Measurements from ENCODE around the gene ZNF587.
"Not testable (repeated sequence)": the region's sequence is repeated elsewhere in the genome, so short reads cannot be mapped to it uniquely, and the experiment has no call there.

The ZNF587 gene

DNA sequence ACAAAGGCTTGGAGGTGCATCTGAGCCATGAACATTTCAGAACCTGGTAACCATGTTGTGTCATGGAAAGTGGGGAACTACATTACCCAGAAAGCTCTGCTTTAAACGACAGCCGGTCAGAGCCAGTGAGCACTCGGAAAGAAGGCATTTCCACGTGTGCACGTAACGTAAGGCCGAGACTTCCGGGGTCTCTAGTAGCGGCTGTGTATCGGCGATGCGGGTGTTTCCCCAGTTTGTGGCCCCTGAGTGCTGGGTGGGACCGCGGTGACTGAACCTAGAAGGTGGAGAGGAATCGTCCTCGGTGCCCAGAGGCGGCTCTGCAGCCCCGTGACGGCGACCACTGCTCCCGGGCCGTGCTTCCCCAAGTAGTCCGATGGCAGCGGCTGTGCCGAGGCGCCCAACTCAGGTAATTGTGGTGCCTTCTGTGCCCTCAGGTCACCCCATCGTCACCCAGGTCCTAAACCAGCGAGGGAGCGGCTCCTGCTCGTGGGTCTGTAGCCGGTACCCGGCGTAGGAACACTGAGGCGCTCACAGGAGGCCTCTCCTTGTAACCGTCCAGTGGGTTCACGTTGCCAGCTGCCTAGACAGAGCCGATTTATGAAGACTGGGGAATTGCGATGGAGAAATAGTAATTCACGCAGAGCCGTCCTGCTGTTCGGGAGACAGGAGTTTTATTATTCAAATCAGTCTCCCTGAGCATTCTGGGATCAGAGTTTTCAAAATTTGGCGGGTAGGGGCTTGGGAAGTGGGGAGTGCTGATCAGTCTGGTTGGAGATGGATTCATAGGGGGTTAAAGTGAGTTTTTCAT lies at the start of gene ZNF587:
Gene ZNF587, plus strand, starts transcription at position 194 of the 808 bp plus-strand sequence. Its CDS starts 180 bp downstream, at position 374.
- DNase-seq (ENCODE audit: low read depth in 2 of 2) = peak; percentile 45 to 64

DNA sequence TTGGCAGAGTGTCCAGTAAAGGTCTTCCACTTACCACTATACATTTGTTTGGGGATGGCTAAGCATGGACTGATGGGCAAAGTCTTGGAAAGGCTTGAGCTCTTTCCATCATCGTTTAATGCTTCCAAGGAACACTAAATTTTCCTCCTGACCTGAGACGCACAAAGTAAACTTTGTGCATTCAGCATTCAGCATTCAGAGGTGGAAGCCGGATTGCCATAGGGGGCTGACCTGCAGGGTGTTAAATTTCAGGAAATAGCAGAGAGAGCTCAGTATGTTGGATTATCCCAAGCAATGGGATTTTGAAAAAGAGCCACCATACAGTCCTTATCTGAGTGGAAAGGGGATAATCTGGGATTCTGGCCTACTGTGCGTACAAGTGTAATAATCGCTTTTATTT lies 49.0 kb upstream of the ZNF587 start:
- DNase-seq (ENCODE audit: low read depth in 2 of 2) = no peak

DNA sequence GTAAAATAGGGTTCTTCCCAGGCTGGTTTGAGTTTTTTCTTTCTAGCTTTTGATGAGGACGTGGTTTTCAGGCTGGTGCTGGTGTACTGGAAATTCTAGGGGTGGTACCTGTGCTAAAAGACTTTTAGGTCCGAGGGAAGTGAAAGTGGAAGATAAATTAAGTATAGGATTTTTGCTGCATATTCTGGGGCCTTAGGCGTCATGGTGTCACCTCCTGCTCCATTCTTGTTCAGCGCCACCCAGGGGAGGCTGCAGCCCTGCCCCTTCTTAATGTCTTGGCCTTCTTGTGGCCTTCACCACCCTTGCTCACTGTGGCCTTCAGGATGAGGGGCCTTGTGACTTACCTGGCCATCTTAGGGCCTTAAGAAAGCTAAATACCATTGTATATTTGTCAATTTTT lies 47.4 kb upstream of the ZNF587 start:
- no peak for DNase-seq (ENCODE audit: low read depth in 2 of 2)

DNA sequence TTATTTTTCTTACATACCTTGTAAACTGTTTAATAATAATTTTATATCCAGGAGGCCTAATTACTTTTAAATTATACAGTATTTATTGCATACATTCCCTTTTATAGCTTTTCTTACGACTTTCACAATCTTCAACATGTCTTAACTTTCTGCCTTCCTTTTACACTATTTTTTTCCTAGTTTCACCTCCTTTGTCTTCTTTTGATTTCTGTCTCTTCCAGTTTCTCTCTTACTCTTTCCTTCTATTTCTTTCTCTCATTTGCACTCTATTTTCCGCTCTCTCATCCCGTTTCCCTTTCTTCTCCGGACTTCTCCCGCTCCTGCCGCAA lies 46.4 kb upstream of the ZNF587 start:
- DNase-seq (ENCODE audit: low read depth in 2 of 2) = no peak

DNA sequence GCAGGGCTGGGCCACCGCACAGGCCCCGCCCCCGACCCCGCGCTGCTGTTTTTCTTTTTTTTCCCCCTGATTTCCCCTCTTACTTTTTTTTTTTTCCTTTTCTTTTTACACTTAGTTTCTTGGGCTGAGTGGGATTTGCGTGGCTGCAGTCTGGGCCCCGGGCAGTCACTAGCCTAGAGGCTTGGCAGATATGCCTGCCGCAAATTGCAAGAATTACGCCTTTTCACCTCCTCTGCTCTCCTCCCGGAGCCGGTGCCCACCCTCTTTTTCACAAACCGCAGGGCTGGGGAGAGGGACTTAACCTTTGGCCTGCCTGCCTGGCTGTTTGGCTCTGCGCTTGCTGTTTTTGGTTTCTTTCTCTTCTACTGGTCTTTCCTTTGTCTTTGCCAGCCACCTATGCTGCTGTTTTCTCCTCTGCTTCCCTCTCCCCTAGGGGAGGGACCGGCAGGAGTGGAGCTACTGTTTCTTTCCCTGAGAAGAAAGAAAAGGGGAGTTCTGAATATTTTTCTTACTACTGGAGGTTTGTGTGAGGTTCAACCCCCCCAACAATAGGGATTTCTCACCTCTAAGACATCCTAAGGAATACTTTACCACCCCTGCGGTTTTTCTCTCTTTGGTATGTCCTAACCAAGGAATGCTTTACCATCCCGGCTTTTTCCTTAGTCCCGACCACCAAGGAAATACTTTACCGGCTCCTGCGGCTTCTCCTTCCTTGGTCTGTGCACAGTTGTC lies 45.9 kb upstream of the ZNF587 start:
- DNase-seq (ENCODE audit: low read depth in 2 of 2) = no peak

DNA sequence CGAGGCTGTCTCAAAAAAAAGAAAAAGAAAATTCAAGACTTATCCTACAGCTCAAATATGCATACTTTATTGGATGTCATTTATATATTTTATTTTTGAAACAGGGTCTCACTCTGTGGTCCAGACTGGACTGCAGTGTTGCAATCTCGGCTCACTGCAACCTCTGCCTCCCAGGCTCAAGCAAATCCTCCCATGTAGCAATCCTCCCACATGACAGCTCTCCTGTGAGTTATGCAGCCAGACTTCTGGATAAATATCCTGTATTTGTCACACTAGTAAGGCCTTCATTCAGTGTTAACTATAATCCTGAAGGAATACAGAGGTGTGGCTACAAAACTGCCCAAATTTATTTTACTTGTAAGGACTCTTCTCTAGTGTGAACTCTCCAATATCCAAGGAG lies 42.1 kb upstream of the ZNF587 start:
- DNase-seq (ENCODE audit: low read depth in 2 of 2) = no peak

- DNase-seq (ENCODE audit: low read depth in 2 of 2) = not testable (repeated sequence)
Observed at GRCh38 chr19:57810410-57811295, 39.0 kb upstream of the ZNF587 start.

DNA sequence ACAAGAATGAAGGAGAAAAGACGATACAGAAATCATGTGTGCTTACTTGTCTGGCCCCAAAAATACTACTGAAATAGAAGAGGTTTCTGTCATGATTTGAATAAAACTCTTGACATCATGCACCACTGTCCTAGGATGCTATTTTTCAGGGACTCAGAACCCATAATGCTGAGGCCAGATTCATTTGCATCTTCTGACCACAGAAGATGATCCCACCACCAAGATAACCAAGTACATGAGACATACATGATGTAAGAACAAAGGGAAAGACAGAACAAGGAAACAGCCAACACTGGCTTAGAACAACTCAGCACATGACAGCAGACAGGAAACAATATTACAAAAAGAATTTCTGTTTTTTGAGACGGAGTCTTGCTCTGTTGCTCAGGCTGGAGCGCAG lies 37.4 kb upstream of the ZNF587 start:
- no peak for DNase-seq (ENCODE audit: low read depth in 2 of 2)

GRCh38 chr19:57812975-57813820 lies 36.5 kb upstream of the ZNF587 start:
- not testable (repeated sequence) for DNase-seq (ENCODE audit: low read depth in 2 of 2)

DNA sequence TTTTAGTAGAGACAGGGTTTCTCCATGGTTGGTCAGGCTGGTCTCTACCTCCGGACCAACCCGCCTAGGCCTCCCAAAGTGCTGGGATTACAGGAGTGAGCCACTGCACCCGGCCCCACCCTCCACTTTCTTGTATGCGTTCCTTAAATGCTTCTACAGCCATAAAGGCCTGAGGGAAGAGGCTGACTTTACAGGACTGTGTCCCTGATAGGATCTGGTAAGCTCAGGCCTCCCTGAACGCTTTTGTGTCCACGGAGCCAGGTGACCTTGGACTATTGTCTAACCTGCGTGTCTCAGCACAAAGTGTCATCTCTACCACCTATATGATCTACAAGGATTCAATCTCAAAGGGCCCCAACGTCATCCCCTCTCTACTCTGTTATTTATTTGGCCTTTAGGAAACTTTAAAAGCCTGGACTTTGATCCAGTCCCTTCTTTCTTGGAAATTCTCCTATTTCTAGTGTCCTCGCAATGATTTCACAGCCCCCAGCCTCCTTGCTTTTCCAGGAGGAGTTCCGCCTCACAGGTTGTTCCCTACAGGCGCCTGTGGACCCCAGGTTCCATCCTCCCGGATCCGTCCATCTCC lies 35.6 kb upstream of the ZNF587 start:
- no peak for DNase-seq (ENCODE audit: low read depth in 2 of 2)

GRCh38 chr19:57814505-57815246 lies 35.0 kb upstream of the ZNF587 start, which contains the start of gene ZNF552:
Gene ZNF552 (minus strand): TSS chr19:57814913. CDS start chr19:57814743, 170 bp downstream.
- peak; percentile 53 to 67 for DNase-seq (ENCODE audit: low read depth in 2 of 2)

DNA sequence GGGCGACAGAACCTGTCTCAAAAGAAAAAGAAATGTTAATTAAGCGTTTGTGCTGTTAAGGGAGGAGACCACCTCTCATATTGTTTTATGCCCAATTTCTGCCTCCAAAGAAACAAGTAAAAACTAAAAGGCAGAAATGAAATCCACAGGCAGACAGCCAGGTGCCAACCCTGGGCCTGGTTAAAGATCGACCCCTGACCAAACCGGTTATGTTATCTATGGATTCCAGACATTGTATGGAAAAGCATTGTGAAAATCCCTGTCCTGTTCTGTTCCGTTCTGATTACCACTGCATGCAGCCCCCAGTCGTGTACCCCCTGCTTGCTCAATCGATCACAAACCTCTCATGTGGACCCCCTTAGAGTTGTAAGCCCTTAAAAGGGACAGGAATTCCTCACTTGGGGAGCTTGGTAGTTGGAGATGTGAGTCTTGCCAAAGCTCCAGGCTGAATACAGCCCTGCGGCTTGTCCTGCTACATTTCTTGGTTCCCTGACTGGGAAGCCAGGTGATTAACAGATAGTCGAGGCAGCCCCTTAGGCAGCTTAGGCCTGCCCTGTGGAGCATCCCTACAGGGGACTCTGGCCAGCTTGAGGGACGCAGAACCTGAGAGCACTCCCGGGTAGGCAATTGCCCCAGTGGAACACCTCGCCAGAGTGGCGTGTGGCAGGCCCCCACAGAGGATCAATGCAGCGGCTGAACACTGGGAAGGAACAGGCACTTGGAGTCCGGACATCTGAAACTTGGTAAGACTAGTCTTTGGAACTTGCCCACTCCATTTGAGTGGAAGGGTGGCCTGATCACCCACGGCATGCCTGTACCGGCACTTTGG lies 34.2 kb upstream of the ZNF587 start:
- no peak for DNase-seq (ENCODE audit: low read depth in 2 of 2)

DNA sequence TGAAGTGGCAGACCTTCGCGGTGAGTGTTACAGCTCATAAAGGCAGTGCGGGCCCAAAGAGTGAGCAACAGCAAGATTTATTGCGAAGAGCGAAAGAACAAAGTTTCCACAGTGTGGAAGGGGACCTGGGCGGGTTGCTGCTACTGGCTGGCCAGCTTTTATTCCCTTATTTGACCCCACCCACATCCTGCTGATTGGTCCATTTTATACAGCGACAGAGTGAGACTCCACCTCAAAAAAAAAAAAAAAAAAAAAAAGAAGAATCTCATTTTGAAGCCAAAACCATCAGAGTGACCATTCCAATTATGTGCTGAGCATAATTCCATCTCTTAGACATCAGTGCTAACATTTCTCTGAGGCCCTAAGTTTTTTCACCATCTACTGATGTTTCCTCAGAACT lies 33.0 kb upstream of the ZNF587 start:
- no peak for DNase-seq (ENCODE audit: low read depth in 2 of 2)

DNA sequence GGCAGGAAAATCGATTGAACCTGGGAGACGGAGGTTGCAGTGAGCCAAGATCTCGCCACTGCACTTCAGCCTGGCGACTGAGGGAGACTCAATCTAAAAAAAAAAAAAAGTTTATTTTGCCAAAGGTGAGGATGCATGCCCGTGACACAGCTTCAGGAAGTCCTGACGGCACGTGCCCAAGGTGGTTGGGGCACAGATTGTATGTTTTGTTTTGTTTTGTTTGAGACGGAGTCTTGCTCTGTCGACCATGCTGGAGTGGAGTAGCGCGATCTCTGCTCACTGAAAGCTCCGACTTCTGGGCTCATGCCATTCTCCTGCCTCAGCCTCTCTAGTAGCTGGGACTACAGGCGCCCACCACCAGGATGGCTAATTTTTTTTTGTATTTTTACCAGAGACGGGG lies 31.7 kb upstream of the ZNF587 start:
- DNase-seq (ENCODE audit: low read depth in 2 of 2) = no peak

- DNase-seq (ENCODE audit: low read depth in 2 of 2) = no peak
Observed at GRCh38 chr19:57818378-57818777, 31.3 kb upstream of the ZNF587 start.

GRCh38 chr19:57819475-57820148 lies 30.0 kb upstream of the ZNF587 start:
- DNase-seq (ENCODE audit: low read depth in 2 of 2) = peak; percentile 58 to 70

- DNase-seq (ENCODE audit: low read depth in 2 of 2) = no peak
Observed at GRCh38 chr19:57820599-57820998, 29.1 kb upstream of the ZNF587 start.

- not testable (repeated sequence) for DNase-seq (ENCODE audit: low read depth in 2 of 2)
Observed at GRCh38 chr19:57821095-57821494, 28.6 kb upstream of the ZNF587 start.

DNA sequence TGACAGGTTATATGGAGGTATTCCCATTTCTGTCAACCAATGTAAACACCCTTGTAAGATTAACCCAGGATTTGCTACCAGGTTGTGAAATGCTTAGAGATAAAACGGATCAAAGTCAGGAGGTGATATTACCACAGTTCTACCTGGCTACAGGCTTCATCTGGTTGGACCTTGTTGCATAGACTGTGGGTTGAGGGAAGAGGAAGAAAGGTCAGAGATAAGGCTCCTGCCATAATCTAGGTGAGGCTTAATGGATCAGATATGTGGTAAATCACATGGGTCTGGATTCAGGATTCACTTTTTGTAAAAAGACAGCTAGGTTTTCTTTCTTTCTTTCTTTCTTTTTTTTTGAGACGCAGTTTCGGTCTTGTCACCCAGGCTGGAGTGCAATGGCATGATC lies 28.2 kb upstream of the ZNF587 start:
- DNase-seq (ENCODE audit: low read depth in 2 of 2) = not testable (repeated sequence)

Measured in stimulated activated CD4-positive, alpha-beta T cell treated with anti-CD3 and anti-CD28 coated beads, Interleukin-4, amount 100 ng/mL, for 48 hours (primary cell).